HuH-7.5 (cell line): ENCODE results near the gene CD300LB.

ENCODE experiments used
- DNase-seq: peaks from one replicate; pipeline ENCODE4 v3.0.0; 2011; ENCODE audit warnings: low spot score

CD300LB gene

DNA sequence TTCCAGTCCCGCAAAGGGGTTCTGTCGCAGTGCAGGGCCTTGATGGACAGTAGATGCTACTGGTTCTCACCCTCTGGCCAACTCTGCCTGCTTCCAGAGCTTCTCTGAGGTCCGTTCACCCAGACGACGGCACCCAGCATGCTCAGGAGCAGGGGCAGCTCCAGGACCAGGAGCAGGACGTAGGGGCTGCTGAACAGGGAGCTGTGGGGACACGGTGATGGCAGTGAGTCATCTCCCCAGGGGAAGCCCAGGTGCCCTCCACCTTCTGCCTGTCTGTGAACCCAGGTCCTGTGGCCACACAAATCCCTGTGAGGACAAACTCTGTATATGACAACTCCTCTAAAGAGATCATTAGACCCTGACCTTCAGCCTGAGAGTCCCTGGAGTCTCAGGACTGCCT is 18.1 kb upstream of the CD300LB start:
- no peak for DNase-seq

DNA sequence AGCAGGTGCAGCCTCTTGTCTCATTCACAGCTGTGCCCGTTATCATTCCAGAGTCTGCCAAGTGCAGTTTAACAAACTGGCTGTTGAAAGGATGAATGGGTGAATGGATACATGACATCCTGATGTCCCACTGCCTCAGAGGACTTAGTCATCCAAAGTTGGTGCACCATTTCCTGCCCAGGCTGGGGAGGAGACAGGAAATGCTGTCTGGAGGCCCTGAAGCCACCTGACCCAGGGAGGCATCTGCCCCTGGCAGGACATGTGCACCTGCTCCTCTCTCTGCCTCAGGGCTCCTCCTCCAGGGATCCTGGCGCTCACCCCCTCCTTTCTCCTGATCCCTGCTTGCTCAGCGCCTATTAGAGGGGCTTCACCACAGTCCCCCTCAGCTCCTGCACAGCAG is 16.5 kb upstream of the CD300LB start:
- no peak for DNase-seq

DNA sequence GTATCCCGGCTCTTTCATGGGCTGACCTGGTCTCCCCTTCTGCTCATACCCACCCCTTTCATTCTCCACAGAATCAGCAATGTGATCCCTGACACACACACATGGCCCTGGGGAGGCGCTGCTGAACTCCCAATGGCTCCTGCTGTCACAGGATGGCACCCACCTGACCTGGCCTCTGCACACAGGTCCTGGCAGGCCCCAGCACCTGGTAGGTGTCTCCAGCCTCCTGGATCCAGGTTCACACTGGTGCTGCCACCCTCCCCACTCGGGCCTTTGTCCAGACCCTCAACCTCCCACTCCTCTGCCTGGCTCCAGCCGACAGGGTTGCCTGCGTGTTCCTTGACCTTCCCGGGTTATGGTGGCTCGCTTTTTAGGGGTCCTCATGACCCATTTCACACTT is 16.0 kb upstream of the CD300LB start:
- DNase-seq = no peak

DNA sequence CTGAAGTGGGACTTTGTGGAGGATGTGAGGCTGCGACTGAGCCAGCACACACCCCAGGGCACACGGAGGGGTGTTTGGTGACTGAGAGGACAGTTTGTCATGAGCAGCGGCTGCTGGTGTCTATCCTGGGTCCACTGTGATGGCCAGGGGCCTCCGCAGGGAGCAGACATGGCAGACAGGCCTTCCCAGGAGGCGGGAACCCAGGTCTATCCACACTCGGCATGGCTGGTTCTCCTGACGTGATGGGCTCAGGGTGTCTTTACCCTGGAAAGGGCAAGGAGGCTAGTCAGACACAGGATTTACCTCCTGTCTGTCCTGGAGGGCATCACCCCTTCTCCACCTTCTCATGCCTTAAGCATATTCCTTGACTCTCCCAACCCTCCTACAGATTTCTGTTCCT is 15.3 kb upstream of the CD300LB start:
- no peak for DNase-seq

DNA sequence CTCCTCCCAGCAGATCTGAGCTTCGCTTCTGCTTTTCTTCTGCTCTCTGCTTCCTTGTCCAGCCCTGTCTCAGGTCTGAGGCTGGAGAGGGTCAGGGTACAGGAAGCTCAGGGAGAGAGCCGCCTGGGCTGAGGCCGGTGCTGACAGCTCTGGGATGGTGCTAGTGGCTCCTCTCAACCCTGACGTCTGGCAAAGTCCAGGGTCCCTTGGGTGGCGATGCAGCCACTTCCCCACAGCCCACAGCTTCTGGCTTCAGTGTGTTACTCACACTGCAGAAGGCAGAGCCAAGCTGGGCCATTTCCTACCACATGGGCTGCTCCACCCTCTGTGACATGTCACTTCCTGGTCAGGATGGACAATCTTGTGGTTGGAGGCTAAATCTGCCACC is 14.6 kb upstream of the CD300LB start, which contains the start of gene CD300C:
TSS of gene CD300C (minus strand) at position 273 of the 388 bp plus-strand sequence. CDS start 333 bp downstream, outside the sequence.
- DNase-seq = no peak

DNA sequence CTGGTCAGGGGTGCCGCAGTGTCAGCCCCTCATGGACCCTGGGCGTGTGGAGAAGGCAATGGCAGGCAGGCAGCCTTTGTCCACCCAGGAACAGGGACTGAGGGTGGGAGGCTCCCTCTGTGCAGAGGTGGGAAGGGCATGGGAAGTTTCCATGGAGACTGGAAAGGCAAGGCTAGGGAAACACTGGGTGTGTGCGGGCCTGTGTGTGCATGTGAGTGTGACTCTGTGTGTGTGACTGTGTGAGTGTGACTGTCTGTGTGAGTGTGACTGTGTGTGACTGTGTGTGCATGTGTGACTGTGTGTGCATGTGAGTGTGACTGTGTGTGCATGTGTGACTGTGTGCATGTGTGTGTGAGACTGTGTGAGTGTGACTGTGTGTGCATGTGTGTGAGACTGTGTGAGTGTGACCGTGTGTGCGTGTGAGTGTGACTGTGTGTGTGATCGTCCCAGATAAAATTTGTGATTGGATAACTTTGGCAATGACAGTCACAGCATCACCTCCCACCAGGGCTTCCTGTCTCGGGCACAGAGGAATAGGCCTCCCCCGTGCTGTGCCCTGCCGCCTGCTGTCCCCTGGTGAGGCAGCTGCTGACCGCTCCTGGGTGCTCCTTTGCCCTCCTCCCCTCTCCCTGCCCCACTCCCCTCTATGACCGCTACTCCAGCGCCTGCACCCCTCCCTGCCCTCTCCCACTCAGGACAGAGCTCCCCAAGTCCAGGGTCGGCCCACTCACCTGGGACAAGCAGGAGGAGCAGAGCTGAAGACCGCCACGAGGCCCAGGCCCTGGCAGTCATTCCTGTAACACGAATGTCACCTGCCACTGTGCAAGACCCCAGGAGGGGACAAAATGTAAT is 13.9 kb upstream of the CD300LB start:
- DNase-seq = no peak

DNA sequence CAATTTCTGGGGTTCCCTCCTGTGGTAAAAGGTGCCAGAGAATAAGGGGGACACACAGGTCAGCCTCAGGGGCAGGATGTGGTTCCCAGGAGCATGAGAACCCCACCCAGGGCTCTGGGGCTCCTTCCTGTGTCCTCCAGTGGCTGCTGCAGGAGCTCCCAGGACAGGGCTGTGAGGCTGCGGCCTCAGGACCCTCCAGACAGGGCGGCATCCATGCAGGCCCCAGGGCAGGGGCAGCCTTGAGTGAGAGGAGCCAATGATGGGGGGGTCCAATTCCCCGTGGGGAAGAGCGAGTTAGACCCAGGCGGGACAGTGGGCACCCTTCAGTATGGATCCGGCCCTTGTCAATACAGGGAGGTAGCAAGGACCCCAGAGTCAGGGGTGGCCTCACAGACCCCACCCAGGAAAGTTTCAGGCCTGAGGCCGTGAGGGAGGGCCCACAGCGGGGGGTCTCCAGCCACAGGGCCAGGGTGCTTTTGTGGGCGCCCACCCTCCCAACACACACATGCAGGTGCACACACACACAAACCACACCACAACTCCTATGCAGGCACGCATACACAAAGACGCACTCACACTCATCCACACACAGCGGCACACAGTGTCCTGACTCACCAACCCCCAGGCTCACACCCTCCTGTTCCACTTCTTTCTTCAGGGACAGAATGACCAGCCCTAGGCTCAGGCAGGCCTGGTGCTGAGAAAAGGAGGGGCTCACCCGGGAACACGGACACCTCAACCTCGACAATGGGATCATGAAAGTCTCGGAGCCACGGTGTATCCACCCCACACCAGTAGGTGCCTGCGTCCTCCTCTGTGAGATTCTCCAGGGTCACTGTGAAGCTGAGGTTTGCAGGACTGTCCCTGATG is 12.9 kb upstream of the CD300LB start:
- DNase-seq = no peak

DNA sequence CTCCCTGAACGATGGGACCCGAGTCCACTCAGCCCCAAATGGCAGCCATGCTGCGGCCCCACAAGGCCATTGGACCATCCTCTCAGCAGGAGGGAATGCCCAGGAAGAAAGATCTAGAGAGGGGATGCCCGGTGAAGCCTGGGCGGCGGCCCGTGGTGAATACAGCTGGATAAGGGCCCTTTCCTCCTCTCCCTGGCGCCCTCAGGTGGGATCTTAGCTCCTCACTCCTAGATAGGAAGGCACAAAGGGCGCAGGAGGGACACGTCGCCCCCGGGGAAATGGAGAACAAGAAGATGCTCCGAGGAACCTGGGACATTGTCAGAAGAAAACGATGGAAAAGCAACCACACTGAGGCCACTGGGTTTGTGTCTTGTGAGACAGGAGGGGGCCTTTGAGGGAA is 12.1 kb upstream of the CD300LB start:
- no peak for DNase-seq

DNA sequence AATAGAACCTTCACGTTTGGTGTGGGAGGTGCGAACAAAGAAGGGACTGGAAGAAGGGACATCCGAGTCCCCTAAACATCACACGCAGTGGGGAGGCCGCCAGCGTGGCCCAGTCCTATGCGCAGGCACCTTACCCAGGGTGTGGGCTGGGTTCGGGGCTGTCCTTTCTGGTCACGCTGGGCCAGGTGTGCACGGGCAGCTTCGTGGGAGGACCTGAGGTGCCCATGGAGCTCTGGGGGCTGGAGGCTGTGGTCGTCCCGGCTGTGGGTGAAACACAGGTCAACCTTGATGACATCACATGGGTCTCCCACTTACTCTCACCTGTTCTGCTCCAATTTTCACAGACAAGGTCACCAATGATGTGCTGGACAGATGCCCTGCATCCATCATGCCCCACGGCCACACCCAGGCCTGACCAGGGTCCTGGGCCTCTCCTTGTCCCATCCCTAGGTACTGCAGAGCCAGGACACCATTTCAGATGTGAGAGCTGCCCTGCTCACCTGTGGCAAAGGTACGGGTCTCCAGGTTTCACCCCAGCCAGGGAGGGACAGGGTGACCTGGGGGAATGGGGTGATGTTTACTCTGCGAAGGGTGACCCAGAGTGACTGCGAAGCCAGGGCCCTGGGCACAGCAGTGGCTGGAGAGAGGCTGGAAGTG is 11.6 kb upstream of the CD300LB start:
- DNase-seq = no peak

DNA sequence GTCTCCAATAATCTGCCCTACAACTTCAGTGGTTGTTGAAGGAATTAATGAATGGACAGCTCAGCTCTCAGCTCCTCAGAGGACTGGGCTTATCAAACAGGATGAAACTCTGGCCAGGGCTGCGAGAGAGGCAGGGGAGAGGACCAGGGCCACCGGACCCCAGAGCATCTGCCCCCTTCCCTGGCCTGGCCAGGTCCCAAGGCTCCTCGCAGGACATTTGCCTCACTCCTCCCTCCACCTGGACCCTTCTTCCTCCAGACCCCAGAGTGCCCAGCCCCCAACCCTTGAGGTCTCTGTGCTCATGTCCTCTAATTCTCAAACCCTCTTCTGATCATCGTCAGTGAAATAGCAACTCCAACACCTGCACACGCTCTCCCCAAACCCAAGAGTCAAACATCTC is 10.9 kb upstream of the CD300LB start:
- no peak for DNase-seq

DNA sequence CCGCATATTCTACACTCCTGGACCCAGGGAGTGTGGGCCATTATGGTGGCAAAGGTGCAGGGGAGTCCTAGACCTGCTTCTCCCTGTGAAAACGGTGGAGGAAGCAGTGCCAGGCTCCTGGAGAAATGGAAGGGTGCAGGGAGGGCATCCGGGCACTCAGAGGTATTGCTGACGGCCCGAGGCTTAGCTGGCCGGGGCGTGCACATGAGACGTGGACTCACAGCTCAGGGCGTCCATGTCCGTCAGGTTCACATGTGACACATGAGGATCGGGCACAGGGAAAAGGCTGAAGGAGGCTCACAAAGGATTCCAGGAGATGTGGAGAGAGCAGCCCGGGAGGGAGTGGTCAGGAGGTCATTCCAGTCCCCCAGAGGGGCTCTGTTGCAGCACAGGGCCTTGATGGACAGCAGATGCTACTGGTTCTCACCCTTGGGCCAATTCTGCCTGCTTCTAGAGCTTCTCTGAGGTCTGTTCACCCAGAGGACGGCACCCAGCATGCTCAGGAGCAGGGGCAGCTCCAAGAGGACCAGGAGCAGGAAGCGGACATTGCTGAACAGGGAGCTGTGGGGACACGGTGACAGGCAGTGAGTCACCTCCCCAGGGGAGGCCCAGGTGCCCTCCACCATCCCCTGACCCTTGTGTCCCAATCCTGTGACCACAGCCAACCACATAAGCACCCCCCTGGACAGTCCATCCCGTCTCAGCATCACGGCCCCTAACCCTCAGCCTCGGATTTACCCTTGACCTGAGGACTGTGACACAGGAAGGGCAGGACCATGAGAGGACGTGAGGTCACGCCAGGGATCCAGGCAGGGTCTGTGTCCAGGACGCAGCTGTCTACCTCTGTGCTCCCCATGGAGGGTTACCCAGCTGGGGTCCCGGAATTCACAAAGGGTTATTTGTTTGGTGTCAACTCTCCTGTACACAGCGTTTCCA is 10.2 kb upstream of the CD300LB start:
- DNase-seq = no peak

DNA sequence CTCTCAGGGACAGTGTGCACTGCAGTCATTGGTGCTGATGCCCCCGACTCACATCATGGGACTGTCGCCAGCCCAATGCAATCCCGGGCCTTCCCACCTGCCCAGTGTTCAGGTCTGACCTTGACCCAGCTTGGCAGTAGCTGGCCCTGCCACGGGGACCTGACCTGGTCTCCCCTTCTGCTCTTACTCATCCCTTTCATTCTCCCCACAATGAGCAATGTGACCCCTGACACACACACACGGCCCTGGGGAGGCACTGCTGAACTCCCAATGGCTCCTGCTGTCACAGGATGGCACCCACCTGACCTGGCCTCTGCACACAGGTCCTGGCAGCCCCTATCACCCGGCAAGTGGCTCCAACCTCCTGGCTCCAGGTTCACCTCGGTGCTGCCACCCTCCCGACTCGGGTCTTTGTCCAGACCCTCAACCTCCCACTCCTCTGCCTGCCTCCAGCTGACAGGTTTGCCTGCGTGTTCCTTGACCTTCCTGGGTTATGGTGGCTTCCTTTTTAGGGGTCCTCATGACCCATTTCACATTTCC is 8.1 kb upstream of the CD300LB start:
- no peak for DNase-seq

DNA sequence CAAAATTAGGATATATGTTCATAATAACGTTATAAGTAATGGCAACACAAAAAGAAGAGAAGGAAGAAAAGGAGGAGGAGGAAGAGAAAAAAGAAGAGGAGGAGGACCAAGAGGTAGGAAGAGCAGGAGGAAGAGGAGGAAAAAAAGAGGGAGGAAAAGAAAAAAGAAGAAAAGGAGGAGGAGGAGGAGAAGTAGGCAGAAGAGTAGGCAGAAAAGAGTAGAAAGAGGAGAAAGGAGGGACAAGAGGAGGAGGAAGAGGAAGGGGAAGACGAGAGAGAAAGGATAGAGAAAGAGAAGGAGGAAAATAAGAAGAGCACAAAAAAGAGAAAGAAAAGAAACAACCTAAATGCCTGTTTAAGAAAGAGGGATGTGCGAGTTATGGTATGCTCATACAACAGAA is 5.6 kb upstream of the CD300LB start:
- DNase-seq = no peak

DNA sequence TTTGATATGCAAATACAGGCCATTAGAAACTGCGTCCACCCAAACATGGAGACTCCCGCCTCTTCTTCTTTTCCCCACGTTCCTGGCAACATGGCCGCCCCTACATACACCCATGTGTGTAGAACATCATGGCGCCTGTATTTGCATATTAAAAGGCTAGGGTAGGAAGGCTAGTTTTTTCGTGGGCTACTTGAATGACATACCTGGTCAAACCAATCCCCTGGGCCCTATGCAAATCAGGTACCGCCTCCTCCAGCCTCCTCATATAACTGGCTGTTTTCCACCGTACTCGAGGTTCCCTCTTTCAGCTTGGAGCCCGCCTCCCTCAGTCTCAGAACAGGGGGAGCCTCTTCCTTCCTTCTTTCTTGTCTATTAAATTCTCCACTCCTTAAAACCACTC is 840 bp upstream of the CD300LB start:
- no peak for DNase-seq

DNA sequence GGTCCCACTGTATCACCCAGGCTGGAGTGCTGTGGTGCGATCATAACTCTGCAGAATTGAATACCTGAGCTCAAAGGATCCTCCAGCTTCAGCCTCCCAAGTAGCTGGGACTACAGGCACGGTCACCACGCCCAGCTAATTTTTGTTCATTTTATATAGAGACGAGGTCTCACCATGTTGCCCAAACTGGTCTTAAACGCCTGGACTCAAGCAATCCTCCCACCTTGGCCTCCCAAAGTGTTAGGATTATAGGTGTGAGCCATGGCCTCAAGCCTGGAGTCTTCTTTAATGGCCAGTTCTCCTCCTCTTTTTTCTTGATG is 484 bp downstream of the CD300LB start:
- no peak for DNase-seq

DNA sequence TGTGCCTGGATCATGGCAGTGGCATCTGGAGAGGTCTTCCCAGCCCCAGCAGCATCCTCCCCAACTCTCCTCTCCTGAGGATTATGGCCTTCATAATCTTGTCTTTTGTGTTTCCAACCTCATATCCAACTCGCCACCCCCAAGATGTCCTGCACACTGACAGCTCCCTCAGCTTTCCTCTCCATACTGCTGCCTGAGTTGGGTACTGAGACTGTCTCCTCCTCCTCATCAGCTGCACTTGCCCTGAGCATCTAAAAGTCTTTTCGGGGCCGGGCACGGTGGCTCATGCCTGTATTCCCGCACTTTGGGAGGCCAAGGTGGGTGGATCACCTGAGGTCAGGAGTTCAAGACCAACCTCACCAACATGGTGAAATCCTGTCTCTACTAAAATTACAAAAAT is 2.0 kb downstream of the CD300LB start:
- no peak for DNase-seq

DNA sequence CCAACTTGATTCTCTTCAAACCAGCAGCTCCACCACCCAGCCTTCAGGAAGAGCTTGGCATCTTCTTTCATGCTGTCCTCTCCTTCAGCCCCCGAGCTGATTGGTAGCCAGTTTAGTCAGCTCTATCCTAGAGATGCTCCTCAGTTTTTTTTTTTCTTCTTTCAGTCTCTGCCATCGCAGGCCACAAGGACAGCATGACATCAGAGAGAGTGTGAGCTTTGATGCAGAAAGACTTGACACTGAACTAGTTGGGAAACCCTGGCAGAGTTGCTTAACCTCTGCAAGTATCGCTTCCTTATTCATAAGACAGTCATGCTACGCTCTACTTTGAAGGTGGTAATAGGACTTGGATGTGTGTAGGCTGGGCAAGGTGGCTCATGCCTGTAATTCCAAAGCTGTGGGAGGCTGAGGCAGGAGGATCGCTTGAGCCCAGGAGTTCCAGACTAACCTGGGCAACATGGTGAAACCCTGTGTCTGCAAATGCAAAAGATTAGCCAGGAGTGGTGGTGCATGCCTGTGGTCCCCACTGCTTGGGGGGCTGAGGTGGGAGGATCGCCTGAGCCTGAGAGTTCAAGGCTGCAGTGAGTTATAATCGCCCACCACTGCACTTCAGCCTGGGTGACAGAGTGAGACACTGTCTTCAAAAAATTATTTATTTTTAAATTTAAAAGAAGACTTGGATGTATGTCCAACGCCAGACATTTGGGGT is 2.6 kb downstream of the CD300LB start:
- DNase-seq = no peak

DNA sequence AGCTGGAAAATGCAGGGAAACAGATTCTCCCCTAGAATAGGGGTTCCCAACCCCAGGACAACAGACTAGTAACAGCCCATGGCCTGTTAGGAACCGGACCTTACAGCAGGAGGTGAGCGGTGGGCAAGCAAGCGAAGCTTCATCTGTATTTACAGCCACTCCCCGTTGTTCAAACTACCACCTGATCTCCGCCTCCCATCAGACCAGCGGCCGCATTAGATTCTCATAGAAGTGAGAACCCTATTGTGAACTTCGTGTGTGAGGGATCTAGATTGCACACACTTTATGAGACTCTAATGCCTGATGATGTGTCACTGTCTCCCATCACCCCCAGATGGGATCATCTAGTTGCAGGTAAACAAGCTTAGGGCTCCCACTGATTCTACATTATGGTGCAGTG is 3.5 kb downstream of the CD300LB start:
- DNase-seq = no peak

DNA sequence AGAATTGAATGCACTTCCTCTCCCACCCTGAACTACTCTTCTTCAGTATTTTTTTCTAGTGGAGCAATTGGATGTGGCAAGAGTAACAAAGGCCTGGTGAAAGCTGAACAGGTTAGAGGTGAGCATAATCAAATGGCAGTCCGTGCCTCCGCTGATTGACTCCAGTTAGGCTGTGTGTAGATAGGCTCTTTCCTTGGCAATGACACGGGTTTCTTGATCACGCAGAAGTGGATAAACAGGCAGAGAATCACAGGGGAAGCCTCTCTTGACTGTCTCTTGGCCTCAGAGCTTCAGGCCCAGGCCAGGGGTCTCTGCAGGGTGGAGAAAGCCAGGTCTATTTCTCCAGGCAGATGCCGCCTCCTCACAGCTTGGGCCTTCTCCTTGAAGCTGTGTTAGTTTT is 4.2 kb downstream of the CD300LB start:
- DNase-seq = no peak

DNA sequence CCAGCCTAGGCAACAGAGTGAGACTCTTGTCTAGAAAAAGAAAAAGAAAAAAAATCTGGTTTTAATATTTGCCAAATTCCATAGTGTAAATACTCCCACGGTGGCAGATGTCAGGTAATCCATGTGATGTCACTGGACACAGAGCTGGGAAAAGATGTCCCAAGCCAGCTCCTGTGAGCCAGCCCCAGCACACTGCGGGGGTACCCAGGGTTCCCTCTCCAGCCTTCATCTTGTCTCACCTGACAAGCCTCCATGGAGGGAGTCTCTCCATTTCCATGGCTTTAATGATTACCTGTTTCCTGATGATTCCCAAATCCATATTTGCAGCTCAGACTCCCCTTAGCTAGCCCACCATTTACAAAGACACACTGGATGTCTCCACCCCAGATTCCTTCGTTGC is 4.6 kb downstream of the CD300LB start:
- no peak for DNase-seq

DNA sequence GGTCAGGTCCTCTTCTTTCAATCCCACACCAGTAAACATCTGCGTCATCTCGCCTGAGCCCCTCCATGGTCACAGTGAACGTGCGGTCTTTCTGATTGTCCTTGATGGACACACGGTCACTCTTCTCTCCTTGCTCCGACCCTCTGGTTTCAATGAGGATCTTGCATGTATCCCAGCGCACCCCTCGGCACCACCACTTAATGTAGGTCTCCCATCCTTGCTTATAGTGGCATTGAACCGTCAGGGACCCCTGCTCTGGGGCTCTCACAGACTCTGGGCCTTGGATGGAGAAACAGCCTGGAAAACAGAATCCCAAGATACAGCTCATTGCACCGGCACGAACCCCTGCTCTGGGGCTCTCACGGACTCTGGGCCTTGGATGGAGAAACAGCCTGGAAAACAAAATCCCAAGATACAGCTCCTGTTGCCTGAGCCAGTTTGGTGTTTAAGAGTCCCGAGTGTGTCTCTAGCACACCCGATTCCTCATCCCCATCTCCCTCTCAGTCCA is 5.4 kb downstream of the CD300LB start:
- no peak for DNase-seq
